Endothelial cell of umbilical vein (primary cell): ENCODE measurements around the gene SYDE1.

Experiments used
- CTCF ChIP-seq, 2 donors: IDR thresholded peaks; 1 replicate in 1 of 2; 2 replicates in 1 of 2; pipeline ENCODE4 v1.5.1; 2011; ENCODE audit warnings: low read length in 2 of 2, mild to moderate bottlenecking in 2 of 2, moderate library complexity in 2 of 2, control low read depth in 1 of 2, inconsistent platforms in 1 of 2, low read depth in 1 of 2; ENCODE audit not compliant: insufficient read depth in 1 of 2; ENCODE audit errors: extremely low read depth in 1 of 2
- EZH2 ChIP-seq: IDR thresholded peaks from 2 replicates; pipeline ENCODE4 v1.6.1; 2012; ENCODE audit warnings: borderline replicate concordance, low read depth, mild to moderate bottlenecking, moderate library complexity, low read length, inconsistent platforms; ENCODE audit not compliant: severe bottlenecking
- MYC ChIP-seq: IDR thresholded peaks from one replicate; pipeline ENCODE4 v1.6.1; 2011; ENCODE audit warnings: mild to moderate bottlenecking, low read depth, low read length
- POLR2A ChIP-seq: IDR thresholded peaks from 2 replicates; pipeline ENCODE4 v1.6.1; 2012; ENCODE audit warnings: low read depth, mild to moderate bottlenecking, control low read depth, low read length

- TF ChIP-seq POLR2A (no peak), CTCF (IDR thresholded peaks at IDR 0.05; ENCODE audit: extremely low read depth in 1 of 2, insufficient read depth in 1 of 2, low read depth in 1 of 2, low read length in 2 of 2) (no peak), EZH2 (no peak), MYC (no peak)
These were observed 6.3 kb downstream of the SYDE1 start for GRCh38 chr19:15113245-15114152.
